Effector memory CD4-positive, alpha-beta T cell (primary cell): ENCODE measurements around the gene PTPRS.
"Not testable (repeated sequence)": the region's sequence is repeated elsewhere in the genome, so short reads cannot be mapped to it uniquely, and the experiment has no call there.

Experiments
- DNase-seq, 3 donors: peaks; one replicate each; pipeline ENCODE4 v3.0.0-alpha.2; 2020
- H3K27ac ChIP-seq: 2 replicates; pipeline ENCODE4 v1.7.0; 2013; ENCODE audit warnings: mild to moderate bottlenecking, low read length, moderate library complexity; ENCODE audit not compliant: insufficient read depth, poor library complexity, severe bottlenecking
- H3K27me3 ChIP-seq: replicated peaks from 2 replicates; pipeline ENCODE4 v1.7.0; 2013; ENCODE audit warnings: mild to moderate bottlenecking, low read length; ENCODE audit not compliant: insufficient read depth, control insufficient read depth, poor library complexity, severe bottlenecking
- H3K36me3 ChIP-seq: 2 replicates; pipeline ENCODE4 v1.7.0; 2013; ENCODE audit warnings: mild to moderate bottlenecking, low read length, moderate library complexity; ENCODE audit not compliant: control insufficient read depth, insufficient read depth
- H3K4me1 ChIP-seq: 2 replicates; pipeline ENCODE4 v1.7.0; 2013; ENCODE audit warnings: low read length, mild to moderate bottlenecking; ENCODE audit not compliant: control insufficient read depth, insufficient read depth, poor library complexity, severe bottlenecking
- H3K4me3 ChIP-seq: 2 replicates; pipeline ENCODE4 v1.7.0; 2013; ENCODE audit warnings: low read length, low read depth, mild to moderate bottlenecking; ENCODE audit not compliant: insufficient read depth, poor library complexity, severe bottlenecking
- H3K9me3 ChIP-seq: 2 replicates; pipeline ENCODE4 v1.7.0; 2013; ENCODE audit warnings: mild to moderate bottlenecking, low read length, moderate library complexity; ENCODE audit not compliant: control insufficient read depth

Gene PTPRS

DNA sequence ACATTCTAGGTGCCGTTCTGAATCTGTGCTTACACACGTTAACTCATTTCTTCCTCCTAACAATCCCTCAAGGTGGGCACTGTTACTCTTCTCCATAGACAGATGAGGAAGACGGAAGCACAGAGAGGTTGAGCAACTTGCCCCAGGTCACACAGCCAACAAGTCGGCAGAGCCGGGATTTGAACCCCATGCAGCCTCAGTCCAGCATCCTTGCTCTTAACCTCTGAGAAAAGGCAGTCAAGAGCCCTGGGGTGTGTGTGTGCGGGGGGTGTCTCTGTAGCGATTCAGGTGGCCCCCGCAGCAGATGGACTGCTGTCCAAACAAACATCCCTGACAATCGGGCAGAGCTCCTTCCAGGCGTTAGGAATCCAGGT is 6.3 kb downstream of the PTPRS start:
- H3K36me3 ChIP-seq: no peaks in the 10 kb centered on the region
- H3K9me3 ChIP-seq: no peaks in the 10 kb centered on the region
- H3K4me1 ChIP-seq: peaks cover 4% of the 10 kb centered on the region
- no peak overlapping the region for H3K27ac ChIP-seq
- H3K4me3 ChIP-seq: no peak overlapping the region
- peaks cover 35% of the 10 kb centered on the region for H3K27me3 ChIP-seq
- DNase-seq: no peak

DNA sequence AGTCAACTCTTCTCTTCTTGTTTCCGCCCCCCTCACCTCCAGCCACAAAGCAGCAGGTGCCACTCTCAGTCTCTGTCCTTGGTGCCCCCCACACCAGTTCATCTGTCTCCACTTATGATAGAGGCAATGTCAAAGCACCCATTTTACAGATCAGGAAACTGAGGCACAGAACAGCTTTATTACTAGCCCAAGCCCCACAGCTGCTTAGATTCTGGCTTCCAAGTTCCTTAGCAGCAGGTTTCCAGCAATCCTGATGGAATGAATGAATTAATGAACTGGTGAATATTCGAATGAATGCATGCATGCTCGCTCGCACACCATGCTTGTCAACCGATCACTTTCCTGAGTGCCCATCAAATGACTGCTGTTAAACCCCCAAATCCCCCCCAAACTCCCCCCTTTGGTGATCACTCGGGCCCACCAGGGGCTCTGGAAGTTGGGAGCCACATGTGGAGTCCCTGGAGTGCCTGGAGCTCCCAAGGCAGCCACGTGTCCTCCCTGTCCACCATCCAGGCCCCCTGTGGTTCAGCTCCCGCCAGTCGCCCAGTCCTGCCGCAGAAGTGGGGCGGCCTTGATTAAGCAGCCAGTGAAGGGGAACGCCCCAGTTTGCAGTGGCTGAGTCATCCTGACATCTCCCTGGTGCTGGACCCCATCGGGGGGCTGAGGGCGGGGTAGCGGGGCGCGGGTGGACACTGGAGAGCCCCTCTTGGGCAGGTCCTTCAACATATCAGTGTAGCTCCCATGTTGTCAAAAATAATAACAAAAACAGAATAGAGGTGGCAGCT is 6.8 kb downstream of the PTPRS start:
- H3K4me3 ChIP-seq: no peak overlapping the region
- no peak overlapping the region for H3K27ac ChIP-seq
- no peaks in the 10 kb centered on the region for H3K9me3 ChIP-seq
- DNase-seq: no peak
- peaks cover 29% of the 10 kb centered on the region for H3K27me3 ChIP-seq
- H3K36me3 ChIP-seq: no peaks in the 10 kb centered on the region
- no peaks in the 10 kb centered on the region for H3K4me1 ChIP-seq

DNA sequence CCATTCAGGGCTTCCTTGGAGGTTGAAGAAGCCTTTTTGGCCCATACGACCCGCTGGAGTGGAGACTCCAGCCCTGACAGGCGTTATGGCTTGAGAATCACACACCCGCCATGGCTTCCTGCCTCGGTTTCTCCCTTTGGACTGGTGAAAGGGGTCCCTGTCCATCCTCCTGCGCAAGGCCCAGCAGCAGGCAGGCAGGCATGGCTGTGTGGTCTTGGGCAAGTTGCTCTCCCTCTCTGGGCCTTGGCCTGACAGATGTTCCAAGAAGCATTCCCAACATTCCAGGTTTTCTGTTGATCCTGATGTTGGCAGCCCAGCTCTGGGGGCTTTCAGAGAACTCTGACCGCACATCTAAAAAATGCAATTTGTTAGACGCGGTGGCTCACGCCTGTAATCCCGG is 8.1 kb downstream of the PTPRS start:
- Histone ChIP-seq H3K4me1 (no peaks in the 10 kb centered on the region), H3K36me3 (no peaks in the 10 kb centered on the region), H3K9me3 (no peaks in the 10 kb centered on the region), H3K27ac (no peak overlapping the region), H3K4me3 (no peak overlapping the region), H3K27me3 (peaks cover 17% of the 10 kb centered on the region)
- DNase-seq: no peak

DNA sequence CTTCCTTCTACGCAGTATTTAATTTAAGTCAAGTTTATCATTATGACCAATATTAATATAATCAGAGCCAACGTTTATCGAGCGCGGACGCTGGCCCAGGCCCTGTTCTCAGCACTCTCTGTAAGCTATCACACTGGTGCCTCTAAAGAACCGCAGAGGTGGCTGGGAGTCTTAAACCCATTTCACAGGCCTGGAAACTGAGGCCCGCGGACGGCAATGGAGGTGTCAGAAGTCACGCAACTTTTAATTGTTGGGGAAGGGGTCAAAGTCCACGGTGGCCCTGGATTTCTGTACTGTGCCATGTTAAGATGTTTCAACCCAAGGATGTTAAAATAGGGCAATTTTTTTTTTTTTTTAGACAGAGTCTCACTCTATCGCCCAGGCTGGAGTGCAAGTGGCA is 8.8 kb downstream of the PTPRS start:
- Histone ChIP-seq H3K27ac (no peak overlapping the region), H3K4me1 (no peaks in the 10 kb centered on the region), H3K4me3 (no peak overlapping the region), H3K36me3 (no peaks in the 10 kb centered on the region), H3K27me3 (peaks cover 10% of the 10 kb centered on the region), H3K9me3 (no peaks in the 10 kb centered on the region)
- no peak for DNase-seq

DNA sequence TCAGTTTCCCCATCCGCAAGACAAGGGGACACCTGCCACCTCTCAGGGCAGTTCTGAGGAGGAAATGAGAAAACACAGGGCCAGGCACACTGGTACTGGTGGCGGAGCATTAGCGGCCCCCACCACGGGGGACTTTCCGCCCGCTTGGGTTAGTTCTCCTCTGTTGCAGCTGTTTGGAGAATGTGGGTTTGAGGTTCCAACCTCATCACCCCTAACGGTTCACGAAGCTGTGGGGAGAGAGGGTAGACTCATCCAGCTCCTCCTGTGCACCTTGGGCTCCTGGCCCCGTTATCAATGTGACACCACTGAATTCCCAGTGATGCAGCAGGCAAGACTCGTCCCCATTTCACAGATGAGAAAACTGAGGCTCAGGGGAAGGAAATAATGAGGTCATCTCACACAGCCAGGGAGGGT is 10.3 kb downstream of the PTPRS start:
- Histone ChIP-seq H3K27me3 (peaks cover 5% of the 10 kb centered on the region), H3K4me1 (no peaks in the 10 kb centered on the region), H3K9me3 (no peaks in the 10 kb centered on the region), H3K4me3 (no peak overlapping the region), H3K36me3 (no peaks in the 10 kb centered on the region), H3K27ac (no peak overlapping the region)
- DNase-seq: no peak

DNA sequence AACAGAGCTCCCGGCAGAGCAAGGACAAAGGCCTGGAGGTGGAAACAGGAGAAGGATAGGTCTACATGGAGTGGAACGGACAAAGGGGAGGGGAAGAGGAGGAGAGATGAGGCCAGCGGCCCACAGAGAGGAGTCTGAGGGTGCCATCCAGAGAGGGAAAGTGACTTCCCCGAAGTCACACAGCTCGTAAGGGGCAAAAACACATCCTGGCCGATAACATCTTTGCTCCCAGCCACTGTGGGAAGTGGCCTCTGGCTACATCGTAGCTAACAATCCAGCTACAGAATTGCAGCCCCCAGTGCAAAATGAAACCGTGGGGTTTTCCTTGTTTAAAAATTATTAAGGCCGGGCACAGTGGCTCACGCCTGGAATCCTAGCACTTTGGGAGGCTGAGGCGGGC is 11.5 kb downstream of the PTPRS start:
- DNase-seq: no peak
- H3K27ac ChIP-seq: no peak overlapping the region
- no peak overlapping the region for H3K4me3 ChIP-seq
- H3K27me3 ChIP-seq: no peaks in the 10 kb centered on the region
- no peaks in the 10 kb centered on the region for H3K4me1 ChIP-seq
- H3K36me3 ChIP-seq: no peaks in the 10 kb centered on the region
- no peaks in the 10 kb centered on the region for H3K9me3 ChIP-seq

DNA sequence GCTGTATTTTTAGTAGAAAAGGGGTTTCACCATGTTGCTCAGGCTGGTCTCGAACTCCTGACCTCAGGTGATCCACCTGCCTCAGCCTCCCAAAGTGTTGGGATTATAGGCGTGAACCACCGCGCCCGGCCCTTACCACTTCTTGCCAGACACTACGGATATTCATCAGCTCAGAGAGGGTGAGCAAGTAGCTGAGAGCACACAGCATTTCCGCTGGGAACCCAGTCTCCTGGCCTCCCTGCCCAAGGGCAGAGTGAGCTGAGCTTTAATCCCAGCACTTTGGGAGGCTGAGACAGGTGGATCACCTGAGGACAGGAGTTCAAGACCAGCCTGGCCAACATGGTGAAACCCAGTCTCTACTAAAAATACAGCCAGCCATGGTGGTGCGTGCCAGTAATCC is 12.2 kb downstream of the PTPRS start:
- not testable (repeated sequence) for DNase-seq, H3K9me3 ChIP-seq

DNA sequence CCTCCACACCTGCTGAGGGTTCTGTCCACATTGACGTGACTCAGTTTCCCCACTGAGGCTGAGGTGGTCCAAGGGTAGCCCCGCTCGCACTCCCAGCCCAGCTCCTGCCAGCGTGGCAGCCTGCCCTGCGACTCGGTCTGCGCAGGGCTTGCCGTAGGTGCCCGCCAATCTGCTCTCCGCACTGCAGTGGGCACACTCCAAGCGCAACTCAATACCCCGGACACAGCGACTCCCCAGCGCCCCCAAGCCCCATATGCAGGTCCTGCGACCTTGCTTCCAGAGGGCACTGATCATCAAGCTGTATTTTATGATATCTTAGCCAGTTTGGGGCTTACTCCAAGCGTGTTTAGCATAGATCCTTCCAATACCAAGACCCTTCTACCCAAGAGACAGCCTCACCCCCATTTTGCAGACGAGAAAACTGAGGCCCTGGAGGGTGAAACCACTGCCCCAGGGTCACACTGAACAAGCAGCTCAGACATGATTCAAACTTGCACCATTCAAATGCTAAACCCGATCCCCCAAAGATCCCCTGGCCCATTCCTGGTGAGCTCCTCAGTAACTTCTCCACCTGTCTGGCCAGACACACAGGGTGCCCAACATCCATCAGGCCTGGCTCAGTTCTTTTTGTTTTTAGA is 13.5 kb downstream of the PTPRS start:
- H3K27ac ChIP-seq: no peak overlapping the region
- no peaks in the 10 kb centered on the region for H3K4me1 ChIP-seq
- no peak for DNase-seq
- H3K9me3 ChIP-seq: no peaks in the 10 kb centered on the region
- H3K36me3 ChIP-seq: no peaks in the 10 kb centered on the region
- H3K27me3 ChIP-seq: no peaks in the 10 kb centered on the region
- no peak overlapping the region for H3K4me3 ChIP-seq

More for the DNA sequence above, 12.2 kb downstream of the PTPRS start:
- not testable (repeated sequence) for H3K27ac ChIP-seq, H3K36me3 ChIP-seq, H3K4me3 ChIP-seq, H3K4me1 ChIP-seq, H3K27me3 ChIP-seq

DNA sequence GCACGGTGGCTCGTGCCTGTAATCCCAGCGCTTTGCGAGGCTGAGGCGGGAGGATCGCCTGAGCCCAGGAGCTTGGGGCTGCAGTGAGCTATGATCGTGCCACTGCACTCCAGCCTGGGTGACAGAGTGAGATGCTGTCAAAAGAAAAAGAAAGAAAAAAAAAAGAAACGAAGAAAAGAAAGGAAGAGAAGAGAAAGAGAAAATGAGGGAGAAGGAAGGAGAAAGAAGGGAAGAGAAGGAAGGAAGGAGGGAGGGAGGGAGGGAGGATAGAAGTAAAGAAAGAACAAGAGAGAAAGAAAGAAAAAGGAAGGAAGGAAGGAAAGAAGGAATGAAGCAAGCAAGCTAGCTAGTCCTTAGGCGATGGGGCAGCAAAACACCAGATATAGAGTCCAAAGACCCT is 14.1 kb downstream of the PTPRS start:
- no peaks in the 10 kb centered on the region for H3K36me3 ChIP-seq
- H3K4me1 ChIP-seq: no peaks in the 10 kb centered on the region
- H3K9me3 ChIP-seq: no peaks in the 10 kb centered on the region
- H3K27ac ChIP-seq: no peak overlapping the region
- H3K27me3 ChIP-seq: no peaks in the 10 kb centered on the region
- no peak overlapping the region for H3K4me3 ChIP-seq
- no peak for DNase-seq

DNA sequence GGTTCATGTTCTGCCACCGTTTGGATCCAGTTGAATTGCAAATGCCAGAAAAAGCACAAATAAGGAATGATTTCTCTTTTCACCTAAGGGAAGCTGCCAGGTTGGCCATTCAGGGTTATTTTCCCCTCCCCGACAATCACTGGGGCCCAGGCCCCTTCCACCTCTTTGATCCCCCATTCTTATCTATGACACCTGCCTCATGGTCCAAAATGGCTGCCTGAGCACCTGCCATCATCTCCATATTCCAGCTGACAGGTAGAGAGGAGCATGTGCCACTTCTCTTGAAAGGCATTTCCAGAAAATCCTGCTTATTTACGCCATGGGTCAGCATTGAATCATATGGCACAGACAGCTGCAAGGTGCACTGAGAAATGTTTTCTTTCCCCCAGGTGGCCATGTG is 15.7 kb downstream of the PTPRS start:
- no peaks in the 10 kb centered on the region for H3K27me3 ChIP-seq
- no peak overlapping the region for H3K4me3 ChIP-seq
- no peaks in the 10 kb centered on the region for H3K4me1 ChIP-seq
- no peak overlapping the region for H3K27ac ChIP-seq
- H3K9me3 ChIP-seq: no peaks in the 10 kb centered on the region
- DNase-seq: no peak
- no peaks in the 10 kb centered on the region for H3K36me3 ChIP-seq
